HG03139 (cell line): ENCODE results near the gene MKRN2OS.

ENCODE experiments used
- ATAC-seq: cut with Tn5 transposase; IDR thresholded peaks from one replicate; pipeline ENCODE4 v1.9.1; 2021; ENCODE audit not compliant: unreplicated experiment

Gene MKRN2OS

GRCh38 chr3:12545473-12545791 is at the start of gene MKRN2OS:
Gene MKRN2OS, minus strand, starts transcription at chr3:12545499. Its CDS starts 35 bp downstream, at chr3:12545464.
- ATAC-seq = no peak

GRCh38 chr3:12593473-12593872 is 48.2 kb upstream of the MKRN2OS start:
- ATAC-seq = no peak

- no peak for ATAC-seq
Measured at GRCh38 chr3:12591997-12592715, 46.9 kb upstream of the MKRN2OS start.

DNA sequence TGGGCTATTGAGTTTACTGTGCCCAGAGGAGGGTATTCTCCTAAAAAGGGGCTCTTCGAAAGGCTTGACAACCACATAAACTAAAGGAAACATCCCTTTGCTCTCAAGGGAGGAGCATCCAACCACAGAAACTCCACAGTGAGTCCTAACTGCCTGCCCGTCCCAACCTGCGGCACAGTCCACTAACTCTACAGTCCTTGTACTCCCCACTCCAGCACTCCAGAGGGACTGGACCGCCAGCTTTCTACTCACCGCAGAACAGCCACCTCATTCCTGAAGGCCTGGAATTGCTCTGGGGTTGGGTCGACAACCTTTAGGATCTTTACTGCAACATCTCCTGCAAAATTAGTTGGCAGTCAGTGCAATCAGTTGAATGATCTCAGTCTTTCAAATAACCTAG is 46.2 kb upstream of the MKRN2OS start:
- no peak for ATAC-seq

- ATAC-seq = no peak
Measured at GRCh38 chr3:12590096-12590495, 44.8 kb upstream of the MKRN2OS start.

- no peak for ATAC-seq
Measured at GRCh38 chr3:12588039-12589009, 43.0 kb upstream of the MKRN2OS start.

DNA sequence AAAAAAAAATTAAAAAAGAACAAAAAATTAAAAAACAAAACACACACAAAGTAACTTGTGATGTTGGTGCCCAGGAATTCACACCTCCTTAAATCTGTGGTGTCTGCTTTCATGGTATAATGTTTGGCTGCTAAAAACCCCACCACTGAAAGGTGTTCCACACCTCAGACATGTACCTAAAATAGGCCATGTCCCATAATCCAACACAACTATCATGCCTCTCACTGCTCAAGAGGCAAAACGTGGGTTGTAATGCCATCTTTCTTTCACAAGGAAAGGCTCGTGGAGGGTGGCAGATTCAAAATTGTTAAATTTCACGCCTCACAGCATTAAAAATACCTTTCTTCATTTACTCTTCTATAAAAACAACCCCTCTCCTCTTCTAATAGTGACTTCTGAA is 41.1 kb upstream of the MKRN2OS start:
- no peak for ATAC-seq

GRCh38 chr3:12585970-12586369 is 40.7 kb upstream of the MKRN2OS start:
- no peak for ATAC-seq

DNA sequence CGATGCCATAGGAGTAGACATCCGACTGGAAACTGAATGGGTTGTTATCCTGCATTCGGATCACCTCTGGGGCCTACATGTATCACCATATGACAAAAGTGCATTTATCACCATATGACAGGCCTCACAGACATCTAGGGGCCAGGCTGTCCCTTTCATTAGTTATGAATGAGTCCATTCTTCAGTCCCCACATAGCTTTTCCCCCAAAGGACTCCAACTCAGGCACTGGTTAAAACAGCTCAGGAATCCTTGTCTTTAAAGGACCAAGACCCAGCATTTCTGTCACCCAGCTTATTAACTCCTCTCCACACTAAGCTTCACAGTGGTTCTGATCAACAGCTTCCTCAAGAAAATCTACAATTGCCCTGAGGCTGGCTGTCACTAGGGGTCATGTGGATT is 39.9 kb upstream of the MKRN2OS start:
- ATAC-seq = no peak

- no peak for ATAC-seq
Measured at GRCh38 chr3:12584083-12584482, 38.8 kb upstream of the MKRN2OS start.

GRCh38 chr3:12583280-12583679 is 38.0 kb upstream of the MKRN2OS start:
- ATAC-seq = no peak

- ATAC-seq = no peak
Measured at GRCh38 chr3:12582730-12583129, 37.4 kb upstream of the MKRN2OS start.

DNA sequence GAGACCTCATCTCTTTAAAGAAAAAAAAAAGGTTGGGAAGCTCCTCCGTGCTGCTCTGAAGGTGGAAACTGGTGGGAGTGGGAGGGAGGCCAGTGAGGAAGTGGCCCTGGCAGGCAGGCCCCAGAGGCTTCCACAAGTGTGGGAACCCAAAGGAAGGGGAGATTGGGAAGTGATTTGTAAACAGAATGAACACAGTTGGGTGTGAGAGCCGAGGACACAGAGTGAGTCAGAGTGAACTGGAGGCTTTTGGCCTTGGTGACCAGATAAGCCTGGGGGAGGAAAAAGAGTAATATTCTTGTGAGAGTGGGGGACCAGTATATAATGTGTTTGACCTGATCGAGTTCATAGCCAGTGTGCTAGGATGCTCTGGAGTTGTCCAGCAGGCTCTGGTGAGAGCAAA is 34.6 kb upstream of the MKRN2OS start:
- no peak for ATAC-seq

GRCh38 chr3:12579456-12579855 is 34.2 kb upstream of the MKRN2OS start:
- no peak for ATAC-seq

DNA sequence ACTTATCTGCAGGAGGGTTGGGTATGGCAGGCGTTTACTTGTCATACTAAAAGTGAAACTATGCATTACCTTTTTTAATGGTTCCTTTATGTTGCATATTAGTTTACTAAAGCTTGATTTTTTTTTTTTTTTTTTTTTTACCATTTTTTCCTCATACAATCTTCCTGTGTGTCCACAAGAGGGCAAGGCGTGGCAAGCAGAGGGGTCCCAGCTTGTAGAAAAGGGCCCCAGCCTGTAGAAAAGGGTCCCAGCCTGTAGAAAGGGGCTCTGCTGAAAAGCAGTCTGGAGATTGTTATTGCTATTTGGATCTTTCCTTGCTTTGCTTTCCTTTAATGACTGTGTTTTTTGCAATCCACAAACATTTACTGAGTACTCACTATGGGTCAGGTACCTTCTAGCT is 33.4 kb upstream of the MKRN2OS start:
- ATAC-seq = no peak

GRCh38 chr3:12577379-12577778 is 32.1 kb upstream of the MKRN2OS start:
- ATAC-seq = no peak

DNA sequence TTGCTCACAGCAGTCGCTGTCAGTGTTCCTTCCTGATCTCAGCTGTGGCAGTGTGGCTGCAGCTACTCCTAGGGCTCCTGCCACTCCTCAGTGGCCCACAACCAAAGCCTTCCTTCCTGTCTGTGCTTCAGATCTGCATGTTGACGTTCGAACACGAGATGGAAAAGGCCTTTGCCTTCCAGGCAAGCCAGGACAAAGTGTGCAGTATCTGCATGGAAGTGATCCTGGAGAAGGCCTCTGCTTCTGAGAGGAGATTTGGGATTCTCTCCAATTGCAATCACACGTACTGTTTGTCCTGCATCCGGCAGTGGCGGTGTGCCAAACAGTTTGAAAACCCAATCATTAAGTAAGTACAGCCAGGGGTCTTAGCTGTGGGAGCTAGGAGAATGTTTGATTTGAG is 29.4 kb upstream of the MKRN2OS start:
- no peak for ATAC-seq

DNA sequence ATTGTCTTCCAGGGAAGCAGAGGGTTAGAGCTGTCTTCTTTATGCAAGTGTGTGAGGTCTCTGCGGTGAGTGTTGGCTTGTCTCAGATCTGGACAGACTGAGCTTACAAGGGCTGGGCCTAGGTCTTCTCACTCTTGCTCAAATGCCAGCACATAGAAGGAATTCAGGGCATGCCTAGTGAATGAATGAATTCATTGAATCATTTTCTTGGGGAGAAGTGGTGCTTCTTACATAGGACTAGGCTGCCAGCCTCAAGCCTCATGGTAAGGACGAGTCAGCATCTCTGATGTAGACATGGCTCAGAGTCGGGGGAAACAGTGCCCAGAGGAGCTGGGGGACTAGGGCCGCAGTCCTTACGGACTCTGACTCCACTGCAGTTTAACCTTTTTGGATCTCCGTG is 28.8 kb upstream of the MKRN2OS start:
- ATAC-seq = no peak

- ATAC-seq = no peak
Measured at GRCh38 chr3:12571986-12572385, 26.7 kb upstream of the MKRN2OS start.

GRCh38 chr3:12569836-12570235 is 24.5 kb upstream of the MKRN2OS start:
- no peak for ATAC-seq

DNA sequence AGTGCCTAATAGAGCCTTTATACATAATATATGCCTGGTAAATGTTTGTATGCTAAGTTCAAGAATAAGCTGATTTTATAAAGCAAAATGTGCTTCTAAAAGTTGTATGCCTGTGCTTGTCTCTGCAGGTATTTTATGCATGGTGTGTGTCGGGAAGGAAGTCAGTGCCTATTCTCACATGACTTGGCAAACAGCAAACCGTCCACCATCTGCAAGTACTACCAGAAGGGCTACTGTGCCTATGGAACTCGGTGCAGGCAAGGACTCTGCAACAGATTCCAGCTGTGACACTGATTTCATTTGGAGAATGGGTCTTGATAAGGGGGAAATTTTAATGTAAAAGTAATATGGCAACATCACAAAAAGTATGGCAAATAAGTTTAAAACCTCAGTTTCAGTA is 23.4 kb upstream of the MKRN2OS start:
- ATAC-seq = no peak

DNA sequence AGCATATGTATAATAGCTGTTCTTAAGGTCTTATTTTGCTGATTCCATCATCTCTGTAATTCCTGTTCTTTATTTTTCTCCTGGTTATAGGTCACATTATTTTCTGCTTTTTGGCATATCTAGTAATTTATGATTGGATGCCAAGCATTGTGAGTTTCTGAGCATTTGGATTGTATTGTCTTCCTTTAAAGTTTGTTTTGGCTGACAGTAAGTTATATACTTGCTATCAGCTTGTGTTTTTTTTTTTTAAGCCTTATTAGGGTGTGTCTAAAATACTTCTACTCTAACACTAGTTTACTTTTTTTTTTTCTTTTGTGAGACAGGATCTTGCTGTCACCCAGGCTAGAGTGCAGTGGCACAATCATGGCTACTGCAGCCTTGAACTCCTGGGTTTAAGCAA is 21.7 kb upstream of the MKRN2OS start:
- no peak for ATAC-seq
